GM12875 (cell line): Measurements from ENCODE around the gene QRFP.

Experiments
- H3K4me3 ChIP-seq: one replicate; pipeline ENCODE4 v1.5.1; 2011; ENCODE audit warnings: low read depth, low read length, control low read depth
- TF ChIP-seq, protein P1 (sequence below): IDR thresholded peaks from 2 replicates; pipeline ENCODE4 v1.5.1; 2011; ENCODE audit warnings: low read depth, mild to moderate bottlenecking, control low read depth, inconsistent platforms, low read length, moderate library complexity, borderline replicate concordance; ENCODE audit not compliant: insufficient read depth

The QRFP gene

DNA sequence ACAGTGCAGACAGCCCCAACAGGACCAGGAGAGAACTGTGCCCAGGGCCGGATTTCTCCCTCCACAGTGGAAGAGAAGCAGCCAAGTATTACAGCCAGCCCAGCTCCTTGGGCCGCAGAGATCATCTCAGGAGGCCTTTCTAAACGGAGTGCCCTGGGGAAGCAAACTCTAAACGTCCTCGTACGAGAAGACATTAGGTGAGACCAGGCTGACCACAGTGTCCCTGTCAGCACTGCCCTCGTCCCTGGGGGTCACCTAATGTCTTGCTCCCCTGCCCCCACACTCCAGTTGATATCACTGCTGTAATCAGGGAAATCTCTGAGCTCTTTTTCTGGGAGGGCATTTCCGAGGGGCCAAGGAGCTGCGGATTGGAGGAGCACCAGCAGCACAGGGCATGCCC, 6.5 kb downstream of the QRFP start:
- TF ChIP-seq, protein P1, sequence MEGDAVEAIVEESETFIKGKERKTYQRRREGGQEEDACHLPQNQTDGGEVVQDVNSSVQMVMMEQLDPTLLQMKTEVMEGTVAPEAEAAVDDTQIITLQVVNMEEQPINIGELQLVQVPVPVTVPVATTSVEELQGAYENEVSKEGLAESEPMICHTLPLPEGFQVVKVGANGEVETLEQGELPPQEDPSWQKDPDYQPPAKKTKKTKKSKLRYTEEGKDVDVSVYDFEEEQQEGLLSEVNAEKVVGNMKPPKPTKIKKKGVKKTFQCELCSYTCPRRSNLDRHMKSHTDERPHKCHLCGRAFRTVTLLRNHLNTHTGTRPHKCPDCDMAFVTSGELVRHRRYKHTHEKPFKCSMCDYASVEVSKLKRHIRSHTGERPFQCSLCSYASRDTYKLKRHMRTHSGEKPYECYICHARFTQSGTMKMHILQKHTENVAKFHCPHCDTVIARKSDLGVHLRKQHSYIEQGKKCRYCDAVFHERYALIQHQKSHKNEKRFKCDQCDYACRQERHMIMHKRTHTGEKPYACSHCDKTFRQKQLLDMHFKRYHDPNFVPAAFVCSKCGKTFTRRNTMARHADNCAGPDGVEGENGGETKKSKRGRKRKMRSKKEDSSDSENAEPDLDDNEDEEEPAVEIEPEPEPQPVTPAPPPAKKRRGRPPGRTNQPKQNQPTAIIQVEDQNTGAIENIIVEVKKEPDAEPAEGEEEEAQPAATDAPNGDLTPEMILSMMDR = no peak
- H3K4me3 ChIP-seq = no peak overlapping the region

DNA sequence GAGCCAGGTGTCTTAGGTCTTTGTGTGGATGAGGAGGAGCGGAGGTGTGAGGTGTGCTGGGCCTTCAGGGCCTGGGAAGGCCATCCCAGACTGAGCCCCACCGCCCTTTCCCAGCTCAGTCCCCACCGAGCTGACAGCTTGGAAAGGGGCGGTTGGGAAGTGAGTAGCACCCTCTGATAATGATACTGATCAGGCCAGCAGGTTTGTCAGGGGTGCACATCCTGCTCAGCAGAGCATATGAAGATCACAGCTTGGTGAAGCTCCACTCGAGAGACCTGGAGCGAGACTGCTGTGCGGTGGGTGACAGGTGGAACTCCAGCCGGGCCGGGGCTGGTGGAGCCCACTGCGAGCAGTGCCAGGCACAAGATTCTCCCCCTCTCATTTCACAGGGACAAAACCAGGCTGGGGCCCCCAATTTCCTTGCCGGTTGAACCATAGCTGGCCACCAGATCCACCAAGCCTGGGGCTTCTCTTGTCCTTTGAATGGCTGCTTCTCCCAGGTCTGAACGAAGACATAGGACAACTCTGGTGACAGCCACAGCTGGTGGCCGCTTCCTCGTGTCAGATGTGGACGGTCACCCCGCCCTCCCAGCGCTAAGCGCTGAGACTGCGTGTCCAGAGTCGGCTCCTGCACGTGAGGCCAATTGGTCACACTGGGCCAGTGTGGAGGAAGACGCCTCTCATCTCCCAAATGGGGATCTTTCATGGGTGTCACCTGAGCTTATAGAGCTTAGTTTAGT, 8.3 kb downstream of the QRFP start:
- no peak overlapping the region for H3K4me3 ChIP-seq
- TF ChIP-seq, protein P1 = no peak

DNA sequence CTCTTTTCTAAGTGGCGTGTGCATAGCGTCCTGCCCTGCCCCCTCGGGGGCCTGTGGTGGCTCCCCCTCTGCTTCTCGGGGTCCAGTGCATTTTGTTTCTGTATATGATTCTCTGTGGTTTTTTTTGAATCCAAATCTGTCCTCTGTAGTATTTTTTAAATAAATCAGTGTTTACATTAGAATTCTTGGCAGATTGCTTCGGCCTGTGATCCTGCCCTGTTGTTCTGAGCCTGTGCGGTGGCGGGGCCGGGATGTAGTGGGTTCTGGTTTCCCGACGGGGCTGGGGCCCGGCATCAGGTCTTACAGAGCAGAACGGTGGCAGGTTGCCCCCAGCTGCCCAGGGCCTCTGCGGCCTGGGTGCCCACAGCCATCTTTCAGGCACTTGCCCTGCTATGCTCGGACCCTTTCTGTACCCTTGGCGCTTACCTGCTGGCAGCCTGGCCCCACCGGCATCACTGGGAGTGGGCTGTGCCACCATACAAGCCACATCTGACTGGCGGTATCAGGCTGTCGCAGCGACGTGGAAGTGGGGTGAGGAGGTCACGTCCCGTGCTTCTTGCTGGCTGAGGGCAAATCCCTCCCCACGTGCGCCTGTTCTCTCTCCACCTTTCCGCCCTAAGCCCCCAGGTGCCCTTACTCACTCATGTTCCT, 9.0 kb downstream of the QRFP start:
- no peak overlapping the region for H3K4me3 ChIP-seq
- TF ChIP-seq, protein P1 = no peak

DNA sequence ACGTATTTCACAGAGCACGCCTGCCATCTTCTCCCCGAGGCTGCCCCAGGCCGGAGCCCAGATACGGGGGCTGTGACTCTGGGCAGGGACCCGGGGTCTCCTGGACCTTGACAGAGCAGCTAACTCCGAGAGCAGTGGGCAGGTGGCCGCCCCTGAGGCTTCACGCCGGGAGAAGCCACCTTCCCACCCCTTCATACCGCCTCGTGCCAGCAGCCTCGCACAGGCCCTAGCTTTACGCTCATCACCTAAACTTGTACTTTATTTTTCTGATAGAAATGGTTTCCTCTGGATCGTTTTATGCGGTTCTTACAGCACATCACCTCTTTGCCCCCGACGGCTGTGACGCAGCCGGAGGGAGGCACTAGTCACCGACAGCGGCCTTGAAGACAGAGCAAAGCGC, 9.6 kb downstream of the QRFP start:
- no peak overlapping the region for H3K4me3 ChIP-seq
- TF ChIP-seq, protein P1 = no peak

DNA sequence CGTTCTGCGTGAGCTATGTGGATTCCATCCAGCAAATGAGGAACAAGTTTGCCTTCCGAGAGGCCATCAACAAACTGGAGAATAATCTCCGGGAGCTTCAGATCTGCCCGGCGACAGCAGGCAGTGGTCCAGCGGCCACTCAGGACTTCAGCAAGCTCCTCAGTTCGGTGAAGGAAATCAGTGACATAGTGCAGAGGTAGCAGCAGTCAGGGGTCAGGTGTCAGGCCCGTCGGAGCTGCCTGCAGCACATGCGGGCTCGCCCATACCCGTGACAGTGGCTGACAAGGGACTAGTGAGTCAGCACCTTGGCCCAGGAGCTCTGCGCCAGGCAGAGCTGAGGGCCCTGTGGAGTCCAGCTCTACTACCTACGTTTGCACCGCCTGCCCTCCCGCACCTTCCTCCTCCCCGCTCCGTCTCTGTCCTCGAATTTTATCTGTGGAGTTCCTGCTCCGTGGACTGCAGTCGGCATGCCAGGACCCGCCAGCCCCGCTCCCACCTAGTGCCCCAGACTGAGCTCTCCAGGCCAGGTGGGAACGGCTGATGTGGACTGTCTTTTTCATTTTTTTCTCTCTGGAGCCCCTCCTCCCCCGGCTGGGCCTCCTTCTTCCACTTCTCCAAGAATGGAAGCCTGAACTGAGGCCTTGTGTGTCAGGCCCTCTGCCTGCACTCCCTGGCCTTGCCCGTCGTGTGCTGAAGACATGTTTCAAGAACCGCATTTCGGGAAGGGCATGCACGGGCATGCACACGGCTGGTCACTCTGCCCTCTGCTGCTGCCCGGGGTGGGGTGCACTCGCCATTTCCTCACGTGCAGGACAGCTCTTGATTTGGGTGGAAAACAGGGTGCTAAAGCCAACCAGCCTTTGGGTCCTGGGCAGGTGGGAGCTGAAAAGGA, 10.9 kb downstream of the QRFP start:
- TF ChIP-seq, protein P1 = no peak

DNA sequence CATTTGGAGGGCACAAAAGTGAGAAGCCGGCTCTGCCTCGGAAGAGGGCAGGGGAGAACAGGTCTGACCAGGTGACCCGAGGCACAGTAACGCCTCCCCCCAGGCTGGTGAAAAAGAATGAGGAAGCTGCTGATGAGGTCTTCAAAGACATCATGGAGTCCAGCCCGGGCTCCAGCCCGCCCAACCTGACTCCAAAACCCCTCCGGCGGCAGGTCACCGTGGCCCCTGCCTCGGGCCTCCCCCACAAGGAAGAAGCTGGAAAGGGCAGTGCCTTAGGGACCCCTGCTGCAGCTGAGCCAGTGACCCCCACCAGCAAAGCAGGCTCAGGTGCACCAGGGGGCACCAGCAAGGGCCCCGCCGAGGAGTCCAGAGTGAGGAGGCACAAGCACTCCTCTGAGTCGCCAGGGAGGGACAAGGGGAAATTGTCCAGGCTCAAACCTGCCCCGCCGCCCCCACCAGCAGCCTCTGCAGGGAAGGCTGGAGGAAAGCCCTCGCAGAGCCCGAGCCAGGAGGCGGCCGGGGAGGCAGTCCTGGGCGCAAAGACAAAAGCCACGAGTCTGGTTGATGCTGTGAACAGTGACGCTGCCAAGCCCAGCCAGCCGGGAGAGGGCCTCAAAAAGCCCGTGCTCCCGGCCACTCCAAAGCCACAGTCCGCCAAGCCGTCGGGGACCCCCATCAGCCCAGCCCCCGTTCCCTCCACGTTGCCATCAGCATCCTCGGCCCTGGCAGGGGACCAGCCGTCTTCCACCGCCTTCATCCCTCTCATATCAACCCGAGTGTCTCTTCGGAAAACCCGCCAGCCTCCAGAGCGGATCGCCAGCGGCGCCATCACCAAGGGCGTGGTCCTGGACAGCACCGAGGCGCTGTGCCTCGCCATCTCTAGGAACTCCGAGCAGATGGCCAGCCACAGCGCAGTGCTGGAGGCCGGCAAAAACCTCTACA, 11.8 kb downstream of the QRFP start:
- TF ChIP-seq, protein P1 = no peak

More for the DNA sequence above, 10.9 kb downstream of the QRFP start:
- no peak overlapping the region for H3K4me3 ChIP-seq

More for the DNA sequence above, 11.8 kb downstream of the QRFP start:
- no peak overlapping the region for H3K4me3 ChIP-seq
